ENCODE results near the gene WFIKKN1. TPM values are rescaled to one million over a fixed set of nuclear protein-coding genes. Genes with fewer than 3 reads are reported as not detected.

The WFIKKN1 gene
- total RNA-seq, 1 donor from 2014 or later: 0.89 TPM

- no peak overlapping the region for H3K4me3 Mint-ChIP-seq (ENCODE audit: unreplicated experiment)
These were observed 5.4 kb upstream of the WFIKKN1 start for GRCh38 chr16:625117-625976.

GRCh38 chr16:625977-626765 is 4.6 kb upstream of the WFIKKN1 start:
- Histone ChIP-seq H4K20me1 (ENCODE audit: insufficient read depth, low read length) (peaks cover 18% of the 10 kb centered on the region), H3K27ac (ENCODE audit: low read depth, low read length) (peak overlapping the region; percentile 73), H3K9ac (ENCODE audit: low read length) (peak overlapping the region; percentile 55), H2AFZ (ENCODE audit: low read depth, low read length) (no peak overlapping the region), H3K79me2 (ENCODE audit: insufficient read depth, low read length) (peaks cover 2% of the 10 kb centered on the region), H3K36me3 (ENCODE audit: insufficient read depth, low read length) (no peaks in the 10 kb centered on the region), H3K27me3 (ENCODE audit: insufficient read depth, low read length) (no peaks in the 10 kb centered on the region), H3K4me1 (ENCODE audit: insufficient read depth, low read length) (peaks cover 35% of the 10 kb centered on the region), H3K9me3 (ENCODE audit: insufficient read depth, low read depth, low read length) (no peaks in the 10 kb centered on the region), H3K4me2 (ENCODE audit: low read length) (peak overlapping the region; percentile 47), H3K4me3 (ENCODE audit: insufficient read depth, low read depth, low read length) (no peak overlapping the region)
- no peak for TF ChIP-seq EZH2 (IDR thresholded peaks at IDR 0.05; ENCODE audit: insufficient read depth, low read length)
- no peak for TF ChIP-seq CTCF (IDR thresholded peaks at IDR 0.05; ENCODE audit: insufficient read depth, low read depth, low read length)
- DNase-seq (ENCODE audit: low read depth): no peak
- Mint-ChIP-seq H3K9me3 (ENCODE audit: unreplicated experiment) (no peaks in the 10 kb centered on the region), H3K27me3 (ENCODE audit: low read depth, unreplicated experiment) (no peaks in the 10 kb centered on the region), H3K36me3 (ENCODE audit: low read depth, unreplicated experiment) (peaks cover 7% of the 10 kb centered on the region), H3K4me3 (ENCODE audit: unreplicated experiment) (no peak overlapping the region), H3K27ac (ENCODE audit: unreplicated experiment) (peak overlapping the region; percentile 18), H3K4me1 (ENCODE audit: low read depth, unreplicated experiment) (peaks cover 4% of the 10 kb centered on the region)
- FAIRE-seq: no peak

More at GRCh38 chr16:625117-625976, 5.4 kb upstream of the WFIKKN1 start:
- Histone ChIP-seq H3K27me3 (ENCODE audit: insufficient read depth, low read length) (no peaks in the 10 kb centered on the region), H3K79me2 (ENCODE audit: insufficient read depth, low read length) (peaks cover 2% of the 10 kb centered on the region), H3K9ac (ENCODE audit: low read length) (no peak overlapping the region), H4K20me1 (ENCODE audit: insufficient read depth, low read length) (peaks cover 22% of the 10 kb centered on the region), H3K9me3 (ENCODE audit: insufficient read depth, low read depth, low read length) (no peaks in the 10 kb centered on the region), H3K4me3 (ENCODE audit: insufficient read depth, low read depth, low read length) (no peak overlapping the region), H3K36me3 (ENCODE audit: insufficient read depth, low read length) (no peaks in the 10 kb centered on the region), H3K4me1 (ENCODE audit: insufficient read depth, low read length) (peaks cover 29% of the 10 kb centered on the region), H3K4me2 (ENCODE audit: low read length) (no peak overlapping the region), H3K27ac (ENCODE audit: low read depth, low read length) (no peak overlapping the region), H2AFZ (ENCODE audit: low read depth, low read length) (no peak overlapping the region)
- Mint-ChIP-seq H3K27me3 (ENCODE audit: low read depth, unreplicated experiment) (no peaks in the 10 kb centered on the region), H3K9me3 (ENCODE audit: unreplicated experiment) (no peaks in the 10 kb centered on the region), H3K36me3 (ENCODE audit: low read depth, unreplicated experiment) (peaks cover 7% of the 10 kb centered on the region), H3K4me1 (ENCODE audit: low read depth, unreplicated experiment) (peaks cover 4% of the 10 kb centered on the region), H3K27ac (ENCODE audit: unreplicated experiment) (no peak overlapping the region)
- no peak for FAIRE-seq
- DNase-seq (ENCODE audit: low read depth): no peak
- no peak for TF ChIP-seq CTCF (IDR thresholded peaks at IDR 0.05; ENCODE audit: insufficient read depth, low read depth, low read length)
